Inferior parietal cortex (tissue), 1 donor: Measurements from ENCODE around the gene GALR2.
A peak's percentile ranks its signal among the peaks of the same experiment; 100 is the strongest.

Experiments used
- DNase-seq: peaks from one replicate; pipeline ENCODE4 v3.0.0-alpha.2; 2016; ENCODE audit errors: extremely low spot score

GALR2 gene

GRCh38 chr17:76092526-76093413 lies 18.2 kb downstream of the GALR2 start:
- DNase-seq: no peak

- no peak for DNase-seq
Measured at GRCh38 chr17:76094046-76094445, 19.5 kb downstream of the GALR2 start.

GRCh38 chr17:76095943-76096342 lies 21.4 kb downstream of the GALR2 start:
- DNase-seq: no peak

GRCh38 chr17:76097716-76098295 lies 23.2 kb downstream of the GALR2 start:
- DNase-seq: no peak

- DNase-seq: no peak
Measured at GRCh38 chr17:76102944-76103273, 28.3 kb downstream of the GALR2 start.

- peak; percentile 97 for DNase-seq
Measured at GRCh38 chr17:76103274-76104139, 28.9 kb downstream of the GALR2 start, which contains the start of gene EXOC7. Gene EXOC7, minus strand, starts transcription at chr17:76103787. Its CDS starts 95 bp downstream, at chr17:76103692.

- DNase-seq: no peak
Measured at GRCh38 chr17:76104140-76104895, 29.7 kb downstream of the GALR2 start.

GRCh38 chr17:76104896-76105231 lies 30.3 kb downstream of the GALR2 start:
- no peak for DNase-seq

GRCh38 chr17:76106703-76107102 lies 32.1 kb downstream of the GALR2 start:
- DNase-seq: no peak

GRCh38 chr17:76107509-76107908 lies 32.9 kb downstream of the GALR2 start:
- no peak for DNase-seq

- DNase-seq: no peak
Measured at GRCh38 chr17:76111956-76112355, 37.4 kb downstream of the GALR2 start.

- no peak for DNase-seq
Measured at GRCh38 chr17:76115138-76115754, 40.7 kb downstream of the GALR2 start.

- DNase-seq: no peak
Measured at GRCh38 chr17:76119409-76120371, 45.1 kb downstream of the GALR2 start.

GRCh38 chr17:76120658-76121008 lies 46.1 kb downstream of the GALR2 start:
- no peak for DNase-seq

GRCh38 chr17:76121932-76122430 lies 47.4 kb downstream of the GALR2 start:
- no peak for DNase-seq

- DNase-seq: no peak
Measured at GRCh38 chr17:76122431-76123190, 48.0 kb downstream of the GALR2 start.

- DNase-seq: no peak
Measured at GRCh38 chr17:76123191-76123499, 48.6 kb downstream of the GALR2 start.

- DNase-seq: no peak
Measured at GRCh38 chr17:76123749-76124581, 49.4 kb downstream of the GALR2 start.
